ENCODE measurements around the gene CTSE.

Gene CTSE

GRCh38 chr1:205965036-205965884, 58.4 kb downstream of the CTSE start:
- H3K4me3 Mint-ChIP-seq = no peak overlapping the region
- ATAC-seq (replicated peaks; ENCODE audit: extremely low read depth, poor library complexity, severe bottlenecking) = no peak
- H3K9me3 Mint-ChIP-seq = no peaks in the 10 kb centered on the region
- DNase-seq (ENCODE audit: low spot score in 2 of 2) = no peak
- peaks cover 35% of the 10 kb centered on the region for H3K27me3 Mint-ChIP-seq
- H3K27ac Mint-ChIP-seq (ENCODE audit: low read depth) = no peak overlapping the region
- H3K36me3 Mint-ChIP-seq (ENCODE audit: insufficient read depth) = no peaks in the 10 kb centered on the region
- no peaks in the 10 kb centered on the region for H3K4me1 Mint-ChIP-seq

- H3K4me1 Mint-ChIP-seq = peaks cover 5% of the 10 kb centered on the region
- H3K36me3 Mint-ChIP-seq (ENCODE audit: insufficient read depth) = no peaks in the 10 kb centered on the region
- no peak overlapping the region for H3K27ac Mint-ChIP-seq (ENCODE audit: low read depth)
- DNase-seq (ENCODE audit: low spot score in 2 of 2) (no peak), ATAC-seq (replicated peaks; ENCODE audit: extremely low read depth, poor library complexity, severe bottlenecking) (no peak)
- H3K9me3 Mint-ChIP-seq = no peaks in the 10 kb centered on the region
- H3K27me3 Mint-ChIP-seq = peaks cover 52% of the 10 kb centered on the region
- H3K4me3 Mint-ChIP-seq = no peak overlapping the region
Measured at GRCh38 chr1:205963352-205964155, 60.1 kb downstream of the CTSE start.

DNA sequence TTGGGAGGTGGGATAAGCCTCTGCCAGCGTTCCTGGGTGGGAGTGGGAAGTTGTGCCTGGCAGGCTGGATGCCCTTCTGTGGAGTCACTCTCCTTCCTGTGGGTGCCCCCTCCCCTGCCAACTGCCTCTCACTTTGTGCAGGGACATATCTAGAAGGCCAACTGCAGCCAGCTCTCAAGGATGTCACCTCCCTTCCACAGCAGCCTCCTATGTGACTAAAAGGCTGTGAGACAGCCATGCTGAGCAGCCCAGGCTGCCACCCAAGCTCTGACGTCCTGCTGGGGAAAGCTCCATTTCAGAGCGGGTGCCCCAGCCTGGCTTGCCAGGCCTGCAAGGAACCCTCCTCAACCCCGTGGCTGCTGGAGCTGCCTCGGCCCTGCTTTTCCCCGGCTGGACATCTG, 60.9 kb downstream of the CTSE start:
- ATAC-seq (replicated peaks; ENCODE audit: extremely low read depth, poor library complexity, severe bottlenecking) (no peak), DNase-seq (ENCODE audit: low spot score in 2 of 2) (no peak)
- Mint-ChIP-seq H3K27ac (ENCODE audit: low read depth) (no peak overlapping the region), H3K36me3 (ENCODE audit: insufficient read depth) (no peaks in the 10 kb centered on the region), H3K4me1 (peaks cover 5% of the 10 kb centered on the region), H3K4me3 (no peak overlapping the region), H3K27me3 (peaks cover 53% of the 10 kb centered on the region), H3K9me3 (no peaks in the 10 kb centered on the region)

- Mint-ChIP-seq H3K27ac (ENCODE audit: low read depth) (no peak overlapping the region), H3K36me3 (ENCODE audit: insufficient read depth) (no peaks in the 10 kb centered on the region)
- DNase-seq (ENCODE audit: low spot score in 2 of 2) = no peak
Measured at GRCh38 chr1:205961991-205962820, 61.5 kb downstream of the CTSE start.

GRCh38 chr1:205961405-205961804, 62.3 kb downstream of the CTSE start:
- DNase-seq (ENCODE audit: low spot score in 2 of 2) (no peak), ATAC-seq (replicated peaks; ENCODE audit: extremely low read depth, poor library complexity, severe bottlenecking) (no peak)
- H3K4me1 Mint-ChIP-seq = peaks cover 5% of the 10 kb centered on the region
- H3K27me3 Mint-ChIP-seq = peaks cover 53% of the 10 kb centered on the region
- no peak overlapping the region for H3K27ac Mint-ChIP-seq (ENCODE audit: low read depth)
- H3K36me3 Mint-ChIP-seq (ENCODE audit: insufficient read depth) = no peaks in the 10 kb centered on the region
- no peak overlapping the region for H3K4me3 Mint-ChIP-seq
- no peaks in the 10 kb centered on the region for H3K9me3 Mint-ChIP-seq

More at GRCh38 chr1:205961991-205962820, 61.5 kb downstream of the CTSE start:
- ATAC-seq (replicated peaks; ENCODE audit: extremely low read depth, poor library complexity, severe bottlenecking) = no peak
- Mint-ChIP-seq H3K9me3 (no peaks in the 10 kb centered on the region), H3K27me3 (peaks cover 53% of the 10 kb centered on the region), H3K4me1 (peaks cover 5% of the 10 kb centered on the region), H3K4me3 (no peak overlapping the region)

DNA sequence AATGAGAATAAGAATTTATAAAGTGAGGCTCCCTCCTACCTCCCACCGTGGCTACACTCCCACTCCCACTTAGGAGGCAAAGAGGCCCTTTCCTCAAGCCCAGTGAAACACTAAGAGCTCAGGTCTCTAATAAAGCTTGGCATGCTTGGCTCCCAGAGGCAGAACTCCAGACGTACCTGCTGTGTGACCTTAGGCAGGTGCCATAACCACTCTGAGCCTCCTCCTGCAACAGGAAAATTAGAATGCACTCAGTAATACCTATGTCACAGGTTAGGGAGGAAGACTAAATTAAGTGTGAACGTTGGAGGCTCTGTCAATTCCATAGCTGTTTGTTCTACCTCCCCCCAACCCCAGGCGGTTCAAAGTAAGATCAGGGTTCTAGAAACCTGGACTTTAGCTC, 63.9 kb downstream of the CTSE start:
- ATAC-seq (replicated peaks; ENCODE audit: extremely low read depth, poor library complexity, severe bottlenecking) = no peak
- no peak overlapping the region for H3K4me3 Mint-ChIP-seq
- H3K27ac Mint-ChIP-seq (ENCODE audit: low read depth) = no peak overlapping the region
- DNase-seq (ENCODE audit: low spot score in 2 of 2) = no peak
- H3K27me3 Mint-ChIP-seq = peaks cover 69% of the 10 kb centered on the region
- peaks cover 5% of the 10 kb centered on the region for H3K4me1 Mint-ChIP-seq
- H3K9me3 Mint-ChIP-seq = no peaks in the 10 kb centered on the region
- H3K36me3 Mint-ChIP-seq (ENCODE audit: insufficient read depth) = no peaks in the 10 kb centered on the region

All from central memory CD8-positive, alpha-beta T cell (primary cell).